ENCODE measurements around the gene ADORA1.

GRCh38 chr1:203158423-203158822 is 30.9 kb downstream of the ADORA1 start:
- no peak for TF ChIP-seq CTCF (conservative IDR thresholded peaks at IDR 0.05 in 1 of 2, IDR thresholded peaks at IDR 0.05 in 1 of 2; ENCODE audit: extremely low read depth in 1 of 2, insufficient read depth in 1 of 2, low read depth in 1 of 2, low read length in 2 of 2)
- TF ChIP-seq EZH2 (IDR thresholded peaks at IDR 0.05; ENCODE audit: borderline replicate concordance, low read length), result no peak
